ENCODE data around the gene PUS10.

Gene PUS10

DNA sequence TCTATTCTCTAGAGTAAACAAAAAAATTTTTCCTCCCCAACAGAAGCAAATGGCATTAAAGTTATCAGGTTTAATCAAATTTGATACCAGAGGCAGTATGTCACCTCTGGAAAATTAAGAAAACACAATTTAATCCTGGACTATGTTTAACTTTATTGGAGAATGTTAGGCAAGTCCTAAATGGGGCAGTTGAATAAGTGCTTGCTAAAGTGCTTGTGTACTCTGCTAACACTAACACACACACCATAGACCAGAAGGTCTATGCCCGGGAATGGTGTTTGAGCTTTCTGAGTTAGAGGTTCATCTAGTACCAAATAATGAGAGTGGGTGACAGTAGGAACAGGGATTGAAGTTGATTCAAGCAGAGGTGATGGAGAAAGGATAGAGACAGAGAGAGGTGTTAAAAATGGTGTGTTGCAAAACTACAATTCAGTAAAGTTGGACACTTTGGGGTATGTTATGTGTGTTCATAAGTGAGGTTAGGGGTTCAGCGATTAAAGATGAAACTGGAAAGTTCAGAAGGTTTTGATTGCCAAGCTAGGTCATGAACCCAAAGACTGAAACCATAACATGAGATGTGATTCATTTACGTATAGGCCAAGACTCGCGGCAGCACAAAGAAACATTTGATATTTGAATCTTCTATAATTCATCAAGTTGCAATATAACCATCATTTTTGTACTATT, 41.0 kb downstream of the PUS10 start:
- Histone ChIP-seq H3K4me1 (ENCODE audit: control insufficient read depth, insufficient read depth, low read length) (no peaks in the 10 kb centered on the region), H3K4me3 (ENCODE audit: low read depth, low read length) (no peak overlapping the region), H3K27ac (ENCODE audit: extremely low read depth, low read depth, low read length) (no peak overlapping the region), H3K36me3 (ENCODE audit: control insufficient read depth in 2 of 2, insufficient read depth in 1 of 2, low read length in 2 of 2) (no peaks in the 10 kb centered on the region), H3K9me3 (ENCODE audit: control insufficient read depth, insufficient read depth, low read depth, low read length) (no peaks in the 10 kb centered on the region)
- POLR2A ChIA-PET = no interaction called here
- no peak for TF ChIP-seq GLI4 (tag by site-specific recombination; IDR thresholded peaks at IDR 0.05)
- TF ChIP-seq, protein P1, sequence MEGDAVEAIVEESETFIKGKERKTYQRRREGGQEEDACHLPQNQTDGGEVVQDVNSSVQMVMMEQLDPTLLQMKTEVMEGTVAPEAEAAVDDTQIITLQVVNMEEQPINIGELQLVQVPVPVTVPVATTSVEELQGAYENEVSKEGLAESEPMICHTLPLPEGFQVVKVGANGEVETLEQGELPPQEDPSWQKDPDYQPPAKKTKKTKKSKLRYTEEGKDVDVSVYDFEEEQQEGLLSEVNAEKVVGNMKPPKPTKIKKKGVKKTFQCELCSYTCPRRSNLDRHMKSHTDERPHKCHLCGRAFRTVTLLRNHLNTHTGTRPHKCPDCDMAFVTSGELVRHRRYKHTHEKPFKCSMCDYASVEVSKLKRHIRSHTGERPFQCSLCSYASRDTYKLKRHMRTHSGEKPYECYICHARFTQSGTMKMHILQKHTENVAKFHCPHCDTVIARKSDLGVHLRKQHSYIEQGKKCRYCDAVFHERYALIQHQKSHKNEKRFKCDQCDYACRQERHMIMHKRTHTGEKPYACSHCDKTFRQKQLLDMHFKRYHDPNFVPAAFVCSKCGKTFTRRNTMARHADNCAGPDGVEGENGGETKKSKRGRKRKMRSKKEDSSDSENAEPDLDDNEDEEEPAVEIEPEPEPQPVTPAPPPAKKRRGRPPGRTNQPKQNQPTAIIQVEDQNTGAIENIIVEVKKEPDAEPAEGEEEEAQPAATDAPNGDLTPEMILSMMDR (tag by site-specific recombination; IDR thresholded peaks at IDR 0.05) = no peak
- TF ChIP-seq ZNF664 (tag by site-specific recombination; IDR thresholded peaks at IDR 0.05) = no peak
- TF ChIP-seq, protein P2, sequence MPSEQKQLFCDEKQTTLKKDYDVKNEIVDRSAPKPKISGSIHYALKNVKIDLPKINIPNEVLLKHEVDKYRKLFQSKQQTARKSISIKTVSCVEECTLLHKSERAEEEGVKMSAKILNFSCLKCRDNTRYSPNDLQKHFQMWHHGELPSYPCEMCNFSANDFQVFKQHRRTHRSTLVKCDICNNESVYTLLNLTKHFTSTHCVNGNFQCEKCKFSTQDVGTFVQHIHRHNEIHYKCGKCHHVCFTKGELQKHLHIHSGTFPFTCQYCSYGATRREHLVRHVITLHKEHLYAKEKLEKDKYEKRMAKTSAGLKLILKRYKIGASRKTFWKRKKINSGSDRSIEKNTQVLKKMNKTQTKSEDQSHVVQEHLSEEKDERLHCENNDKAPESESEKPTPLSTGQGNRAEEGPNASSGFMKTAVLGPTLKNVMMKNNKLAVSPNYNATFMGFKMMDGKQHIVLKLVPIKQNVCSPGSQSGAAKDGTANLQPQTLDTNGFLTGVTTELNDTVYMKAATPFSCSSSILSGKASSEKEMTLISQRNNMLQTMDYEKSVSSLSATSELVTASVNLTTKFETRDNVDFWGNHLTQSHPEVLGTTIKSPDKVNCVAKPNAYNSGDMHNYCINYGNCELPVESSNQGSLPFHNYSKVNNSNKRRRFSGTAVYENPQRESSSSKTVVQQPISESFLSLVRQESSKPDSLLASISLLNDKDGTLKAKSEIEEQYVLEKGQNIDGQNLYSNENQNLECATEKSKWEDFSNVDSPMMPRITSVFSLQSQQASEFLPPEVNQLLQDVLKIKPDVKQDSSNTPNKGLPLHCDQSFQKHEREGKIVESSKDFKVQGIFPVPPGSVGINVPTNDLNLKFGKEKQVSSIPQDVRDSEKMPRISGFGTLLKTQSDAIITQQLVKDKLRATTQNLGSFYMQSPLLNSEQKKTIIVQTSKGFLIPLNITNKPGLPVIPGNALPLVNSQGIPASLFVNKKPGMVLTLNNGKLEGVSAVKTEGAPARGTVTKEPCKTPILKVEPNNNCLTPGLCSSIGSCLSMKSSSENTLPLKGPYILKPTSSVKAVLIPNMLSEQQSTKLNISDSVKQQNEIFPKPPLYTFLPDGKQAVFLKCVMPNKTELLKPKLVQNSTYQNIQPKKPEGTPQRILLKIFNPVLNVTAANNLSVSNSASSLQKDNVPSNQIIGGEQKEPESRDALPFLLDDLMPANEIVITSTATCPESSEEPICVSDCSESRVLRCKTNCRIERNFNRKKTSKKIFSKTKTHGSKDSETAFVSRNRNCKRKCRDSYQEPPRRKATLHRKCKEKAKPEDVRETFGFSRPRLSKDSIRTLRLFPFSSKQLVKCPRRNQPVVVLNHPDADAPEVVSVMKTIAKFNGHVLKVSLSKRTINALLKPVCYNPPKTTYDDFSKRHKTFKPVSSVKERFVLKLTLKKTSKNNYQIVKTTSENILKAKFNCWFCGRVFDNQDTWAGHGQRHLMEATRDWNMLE (tag by site-specific recombination; conservative IDR thresholded peaks at IDR 0.05; ENCODE audit: low read depth) = no peak
- TF ChIP-seq RBAK (tag by site-specific recombination; IDR thresholded peaks at IDR 0.05) = no peak
- TF ChIP-seq KLF8 (tag by site-specific recombination; IDR thresholded peaks at IDR 0.05) = no peak
- TF ChIP-seq, protein P3, sequence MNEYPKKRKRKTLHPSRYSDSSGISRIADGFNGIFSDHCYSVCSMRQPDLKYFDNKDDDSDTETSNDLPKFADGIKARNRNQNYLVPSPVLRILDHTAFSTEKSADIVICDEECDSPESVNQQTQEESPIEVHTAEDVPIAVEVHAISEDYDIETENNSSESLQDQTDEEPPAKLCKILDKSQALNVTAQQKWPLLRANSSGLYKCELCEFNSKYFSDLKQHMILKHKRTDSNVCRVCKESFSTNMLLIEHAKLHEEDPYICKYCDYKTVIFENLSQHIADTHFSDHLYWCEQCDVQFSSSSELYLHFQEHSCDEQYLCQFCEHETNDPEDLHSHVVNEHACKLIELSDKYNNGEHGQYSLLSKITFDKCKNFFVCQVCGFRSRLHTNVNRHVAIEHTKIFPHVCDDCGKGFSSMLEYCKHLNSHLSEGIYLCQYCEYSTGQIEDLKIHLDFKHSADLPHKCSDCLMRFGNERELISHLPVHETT (tag by site-specific recombination; IDR thresholded peaks at IDR 0.05) = no peak
- TF ChIP-seq ZNF561 (tag by site-specific recombination; IDR thresholded peaks at IDR 0.05; ENCODE audit: borderline replicate concordance) = no peak
- TF ChIP-seq IKZF3 (tag by site-specific recombination; IDR thresholded peaks at IDR 0.05) = no peak
- no peak for TF ChIP-seq ZNF558 (tag by site-specific recombination; IDR thresholded peaks at IDR 0.05)
- TF ChIP-seq ZNF621 (tag by site-specific recombination; IDR thresholded peaks at IDR 0.05) = no peak
- TF ChIP-seq ZIC2 (tag by site-specific recombination; IDR thresholded peaks at IDR 0.05) = no peak
- no peak for TF ChIP-seq ZNF292 (tag by site-specific recombination; IDR thresholded peaks at IDR 0.05; ENCODE audit: borderline replicate concordance, low read depth)
- TF ChIP-seq ZNF549 (tag by site-specific recombination; IDR thresholded peaks at IDR 0.05) = no peak
- TF ChIP-seq ZNF221 (tag by site-specific recombination; IDR thresholded peaks at IDR 0.05; ENCODE audit: borderline replicate concordance) = no peak
- TF ChIP-seq ZNF843 (tag by site-specific recombination; IDR thresholded peaks at IDR 0.05) = no peak
- no peak for TF ChIP-seq SCRT1 (tag by site-specific recombination; IDR thresholded peaks at IDR 0.05; ENCODE audit: borderline replicate concordance)
- TF ChIP-seq, protein P4, sequence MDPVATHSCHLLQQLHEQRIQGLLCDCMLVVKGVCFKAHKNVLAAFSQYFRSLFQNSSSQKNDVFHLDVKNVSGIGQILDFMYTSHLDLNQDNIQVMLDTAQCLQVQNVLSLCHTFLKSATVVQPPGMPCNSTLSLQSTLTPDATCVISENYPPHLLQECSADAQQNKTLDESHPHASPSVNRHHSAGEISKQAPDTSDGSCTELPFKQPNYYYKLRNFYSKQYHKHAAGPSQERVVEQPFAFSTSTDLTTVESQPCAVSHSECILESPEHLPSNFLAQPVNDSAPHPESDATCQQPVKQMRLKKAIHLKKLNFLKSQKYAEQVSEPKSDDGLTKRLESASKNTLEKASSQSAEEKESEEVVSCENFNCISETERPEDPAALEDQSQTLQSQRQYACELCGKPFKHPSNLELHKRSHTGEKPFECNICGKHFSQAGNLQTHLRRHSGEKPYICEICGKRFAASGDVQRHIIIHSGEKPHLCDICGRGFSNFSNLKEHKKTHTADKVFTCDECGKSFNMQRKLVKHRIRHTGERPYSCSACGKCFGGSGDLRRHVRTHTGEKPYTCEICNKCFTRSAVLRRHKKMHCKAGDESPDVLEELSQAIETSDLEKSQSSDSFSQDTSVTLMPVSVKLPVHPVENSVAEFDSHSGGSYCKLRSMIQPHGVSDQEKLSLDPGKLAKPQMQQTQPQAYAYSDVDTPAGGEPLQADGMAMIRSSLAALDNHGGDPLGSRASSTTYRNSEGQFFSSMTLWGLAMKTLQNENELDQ (tag by site-specific recombination; IDR thresholded peaks at IDR 0.05; ENCODE audit: low read depth) = no peak
- CTCF ChIA-PET = no interaction called here
